ENCODE measurements around the gene MANBA.

DNA sequence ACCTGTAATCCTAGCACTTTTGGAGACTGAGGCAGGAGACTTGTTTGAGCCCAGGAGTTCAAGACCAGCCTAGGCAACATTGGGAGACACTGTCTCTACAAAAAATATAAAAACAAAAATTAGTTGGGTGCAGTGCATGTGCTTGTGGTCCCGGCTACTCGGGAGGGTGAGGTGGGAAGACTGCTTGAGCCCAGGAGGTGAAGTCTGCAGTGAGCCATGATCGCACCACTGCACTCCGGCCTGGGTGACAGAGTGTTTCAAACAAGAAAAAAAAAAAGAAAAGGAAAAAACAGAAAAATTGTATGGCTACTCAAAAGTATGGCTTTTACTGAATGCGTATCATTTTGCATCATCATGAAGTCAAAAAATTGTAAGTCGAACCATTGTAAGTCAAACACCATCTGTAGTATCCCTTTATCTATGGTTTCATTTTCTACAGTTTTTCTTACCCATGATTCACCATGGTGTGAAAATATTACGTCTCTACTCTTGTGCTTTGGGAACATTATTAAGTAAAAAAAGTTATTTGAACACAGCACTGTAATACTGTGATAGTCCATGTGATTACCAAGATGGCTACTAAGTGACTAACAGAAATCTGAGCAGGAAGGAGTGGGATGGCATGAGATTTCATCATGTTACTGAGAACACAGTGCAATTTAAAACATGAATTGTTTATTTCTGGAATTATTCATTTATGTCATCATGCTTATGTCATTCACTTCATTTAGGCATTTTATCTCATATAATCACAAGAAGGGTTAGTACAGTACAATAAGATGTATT lies 26.5 kb upstream of the MANBA start:
- TF ChIP-seq, protein P1, sequence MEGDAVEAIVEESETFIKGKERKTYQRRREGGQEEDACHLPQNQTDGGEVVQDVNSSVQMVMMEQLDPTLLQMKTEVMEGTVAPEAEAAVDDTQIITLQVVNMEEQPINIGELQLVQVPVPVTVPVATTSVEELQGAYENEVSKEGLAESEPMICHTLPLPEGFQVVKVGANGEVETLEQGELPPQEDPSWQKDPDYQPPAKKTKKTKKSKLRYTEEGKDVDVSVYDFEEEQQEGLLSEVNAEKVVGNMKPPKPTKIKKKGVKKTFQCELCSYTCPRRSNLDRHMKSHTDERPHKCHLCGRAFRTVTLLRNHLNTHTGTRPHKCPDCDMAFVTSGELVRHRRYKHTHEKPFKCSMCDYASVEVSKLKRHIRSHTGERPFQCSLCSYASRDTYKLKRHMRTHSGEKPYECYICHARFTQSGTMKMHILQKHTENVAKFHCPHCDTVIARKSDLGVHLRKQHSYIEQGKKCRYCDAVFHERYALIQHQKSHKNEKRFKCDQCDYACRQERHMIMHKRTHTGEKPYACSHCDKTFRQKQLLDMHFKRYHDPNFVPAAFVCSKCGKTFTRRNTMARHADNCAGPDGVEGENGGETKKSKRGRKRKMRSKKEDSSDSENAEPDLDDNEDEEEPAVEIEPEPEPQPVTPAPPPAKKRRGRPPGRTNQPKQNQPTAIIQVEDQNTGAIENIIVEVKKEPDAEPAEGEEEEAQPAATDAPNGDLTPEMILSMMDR (IDR thresholded peaks at IDR 0.05; ENCODE audit: low read depth, low read length): no peak
- TF ChIP-seq EZH2phosphoT487 (IDR thresholded peaks at IDR 0.05; ENCODE audit: low read depth): no peak

Data from OCI-LY3 (cell line).